Measurements from ENCODE around the gene MBNL1.

MBNL1 gene

DNA sequence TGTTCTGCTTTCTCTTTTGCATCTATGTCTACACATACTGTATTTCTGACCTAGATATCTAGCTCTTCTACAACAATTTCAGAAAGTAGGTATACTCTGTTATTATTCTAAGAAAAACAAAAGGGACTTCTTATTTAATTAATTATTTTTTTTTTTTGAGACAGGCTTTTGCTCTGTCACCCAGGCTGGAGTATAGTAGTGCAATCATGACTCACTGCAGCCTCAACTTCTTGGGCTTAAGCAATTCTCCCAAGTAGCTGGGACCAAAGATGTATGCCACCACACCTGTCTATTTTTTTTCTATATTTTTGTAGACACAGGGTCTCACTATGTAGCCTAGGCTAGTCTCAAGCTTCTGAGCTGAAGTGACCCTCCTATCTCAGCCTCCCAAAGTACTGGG lies 130.6 kb downstream of the MBNL1 start:
- H3K27ac ChIP-seq, result no peak overlapping the region
- TF ChIP-seq, protein P1, sequence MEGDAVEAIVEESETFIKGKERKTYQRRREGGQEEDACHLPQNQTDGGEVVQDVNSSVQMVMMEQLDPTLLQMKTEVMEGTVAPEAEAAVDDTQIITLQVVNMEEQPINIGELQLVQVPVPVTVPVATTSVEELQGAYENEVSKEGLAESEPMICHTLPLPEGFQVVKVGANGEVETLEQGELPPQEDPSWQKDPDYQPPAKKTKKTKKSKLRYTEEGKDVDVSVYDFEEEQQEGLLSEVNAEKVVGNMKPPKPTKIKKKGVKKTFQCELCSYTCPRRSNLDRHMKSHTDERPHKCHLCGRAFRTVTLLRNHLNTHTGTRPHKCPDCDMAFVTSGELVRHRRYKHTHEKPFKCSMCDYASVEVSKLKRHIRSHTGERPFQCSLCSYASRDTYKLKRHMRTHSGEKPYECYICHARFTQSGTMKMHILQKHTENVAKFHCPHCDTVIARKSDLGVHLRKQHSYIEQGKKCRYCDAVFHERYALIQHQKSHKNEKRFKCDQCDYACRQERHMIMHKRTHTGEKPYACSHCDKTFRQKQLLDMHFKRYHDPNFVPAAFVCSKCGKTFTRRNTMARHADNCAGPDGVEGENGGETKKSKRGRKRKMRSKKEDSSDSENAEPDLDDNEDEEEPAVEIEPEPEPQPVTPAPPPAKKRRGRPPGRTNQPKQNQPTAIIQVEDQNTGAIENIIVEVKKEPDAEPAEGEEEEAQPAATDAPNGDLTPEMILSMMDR (conservative IDR thresholded peaks at IDR 0.05), result no peak

DNA sequence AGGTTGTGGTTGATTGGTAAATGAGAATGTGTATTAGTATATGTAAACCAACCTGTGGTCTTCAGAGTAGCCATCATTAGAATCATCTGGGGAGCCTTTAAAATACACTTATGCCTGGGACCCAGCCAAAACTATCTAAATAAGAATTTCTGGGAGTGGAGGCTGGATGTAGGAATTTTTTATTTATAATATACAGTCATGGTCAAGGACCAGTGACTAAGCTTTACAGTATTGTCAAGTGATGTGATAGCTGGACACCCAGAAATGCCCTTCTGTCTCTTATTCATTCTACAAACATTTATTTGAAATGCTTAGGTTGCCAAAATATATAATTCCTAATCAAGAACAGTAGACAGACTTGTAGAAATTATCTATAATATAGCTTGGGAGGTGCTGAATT lies 132.2 kb downstream of the MBNL1 start:
- H3K27ac ChIP-seq, result no peak overlapping the region

DNA sequence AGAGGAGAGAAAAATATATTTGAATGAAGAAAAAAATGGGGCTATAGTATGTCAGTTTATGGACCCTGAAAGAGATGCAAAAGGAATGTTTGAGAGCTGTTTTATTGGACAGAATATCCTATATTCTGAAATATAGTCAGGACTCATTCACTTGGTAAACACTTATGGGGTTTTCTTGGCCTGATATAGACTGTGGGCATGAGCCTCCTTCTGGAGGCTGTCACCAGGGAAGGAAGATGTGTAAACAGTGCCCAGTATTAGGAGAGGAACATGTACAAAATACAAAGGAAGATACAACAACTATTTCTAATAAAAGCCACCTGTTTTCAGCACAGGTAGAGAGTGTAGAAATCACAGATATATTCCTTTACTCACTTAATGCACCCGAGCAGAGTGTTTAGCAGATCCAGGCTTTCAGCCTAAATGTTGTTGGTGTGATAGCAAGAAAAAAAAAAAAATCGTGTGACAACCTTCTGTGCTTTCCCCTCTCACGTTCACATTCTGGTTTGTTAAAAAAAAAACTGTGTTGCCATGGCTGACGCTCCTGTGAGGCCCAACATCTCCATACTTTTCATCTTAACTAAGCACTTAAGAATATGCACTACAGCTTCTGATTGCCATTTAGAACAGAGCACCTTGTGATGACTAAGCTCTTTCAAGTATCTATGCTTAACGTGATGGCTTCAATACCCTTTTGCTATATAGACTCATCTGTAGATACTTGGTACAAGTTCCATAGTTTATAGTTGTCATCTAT lies 134.1 kb downstream of the MBNL1 start:
- no peak overlapping the region for H3K27ac ChIP-seq
- TF ChIP-seq, protein P1 (conservative IDR thresholded peaks at IDR 0.05), result no peak

More for the DNA sequence above, 132.2 kb downstream of the MBNL1 start:
- TF ChIP-seq, protein P1 (conservative IDR thresholded peaks at IDR 0.05), result no peak

DNA sequence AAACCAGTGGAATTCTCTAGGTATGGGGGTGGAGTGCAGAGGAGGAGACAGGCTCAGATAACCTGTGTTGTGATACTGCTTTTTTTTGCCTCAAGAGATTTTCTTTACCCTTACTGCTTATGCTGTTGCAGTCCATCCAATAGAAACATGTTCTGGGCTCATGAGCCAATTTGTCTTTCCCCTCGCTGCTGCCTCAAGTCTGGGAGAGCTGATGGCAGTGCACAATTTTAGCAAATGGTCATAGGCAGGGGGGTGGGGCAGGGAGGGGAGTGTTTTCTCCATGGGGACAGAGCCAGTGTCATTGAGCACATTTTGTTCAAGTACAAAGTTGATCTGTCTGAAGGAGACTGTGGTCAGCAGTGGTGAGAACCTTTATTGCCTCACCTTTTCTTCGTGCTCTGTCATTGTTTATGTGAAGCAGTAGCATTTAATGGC lies 134.9 kb downstream of the MBNL1 start:
- H3K27ac ChIP-seq, result no peak overlapping the region
- TF ChIP-seq, protein P1 (conservative IDR thresholded peaks at IDR 0.05), result no peak

DNA sequence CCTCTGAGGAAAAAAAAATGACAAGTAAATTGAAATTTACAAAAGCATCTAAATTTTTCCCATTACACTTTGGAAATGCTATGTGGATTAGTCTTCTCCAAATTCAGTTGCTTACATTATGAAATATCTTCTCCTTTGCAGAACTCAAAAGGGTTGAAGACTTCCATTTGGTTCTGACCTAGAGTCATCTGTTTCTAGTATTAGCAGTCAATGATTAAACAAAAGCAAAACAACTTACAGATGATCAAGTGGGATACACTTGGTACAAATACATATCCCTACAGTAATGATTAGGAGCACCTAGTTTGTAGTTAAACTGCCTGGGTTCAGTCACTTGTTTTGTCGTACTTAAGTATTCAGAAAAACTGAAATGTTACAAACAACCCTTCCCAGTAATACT lies 136.2 kb downstream of the MBNL1 start:
- TF ChIP-seq, protein P1 (conservative IDR thresholded peaks at IDR 0.05), result no peak
- no peak overlapping the region for H3K27ac ChIP-seq

DNA sequence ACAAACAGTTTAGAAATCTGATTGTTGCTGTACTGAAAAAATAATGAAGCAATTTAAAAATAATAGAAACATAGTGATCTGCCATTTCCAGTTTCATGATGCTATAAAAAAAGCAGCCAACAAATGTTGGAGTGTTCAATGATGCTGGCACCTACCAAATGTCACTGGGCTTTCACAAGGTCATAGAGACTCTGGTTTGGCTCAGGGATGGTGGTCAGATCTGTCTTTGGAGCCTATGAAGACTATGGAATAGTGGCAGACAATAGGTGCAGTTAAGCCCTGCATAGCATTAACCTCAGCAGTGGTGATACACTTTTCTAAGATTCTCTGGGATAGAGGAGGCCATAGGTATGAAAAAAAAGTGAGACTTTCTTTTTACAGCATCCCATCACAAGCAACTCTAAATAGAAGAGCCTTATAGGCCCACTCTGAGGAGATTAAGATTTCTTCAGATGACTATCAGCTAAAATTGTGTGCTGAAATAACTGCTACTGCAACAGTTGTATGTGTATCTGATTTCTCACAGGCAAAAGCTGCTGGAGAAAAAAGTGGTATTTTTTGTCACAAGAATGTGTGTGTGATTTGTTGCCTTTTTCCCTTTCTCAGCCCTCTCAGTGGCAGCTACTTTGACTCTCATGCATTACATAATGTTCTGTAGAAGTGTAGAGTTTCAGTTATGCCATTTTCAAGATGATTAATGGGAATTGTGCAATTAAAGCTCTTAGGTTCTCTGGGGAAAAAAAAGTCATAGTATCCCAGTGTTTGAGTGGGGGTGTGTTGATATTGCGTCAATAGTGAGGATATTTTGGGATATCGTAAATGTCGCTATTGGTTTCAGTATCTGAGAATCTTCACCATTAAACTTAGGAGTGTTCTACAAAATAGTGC lies 137.4 kb downstream of the MBNL1 start:
- TF ChIP-seq, protein P1 (conservative IDR thresholded peaks at IDR 0.05), result no peak
- H3K27ac ChIP-seq, result no peak overlapping the region

DNA sequence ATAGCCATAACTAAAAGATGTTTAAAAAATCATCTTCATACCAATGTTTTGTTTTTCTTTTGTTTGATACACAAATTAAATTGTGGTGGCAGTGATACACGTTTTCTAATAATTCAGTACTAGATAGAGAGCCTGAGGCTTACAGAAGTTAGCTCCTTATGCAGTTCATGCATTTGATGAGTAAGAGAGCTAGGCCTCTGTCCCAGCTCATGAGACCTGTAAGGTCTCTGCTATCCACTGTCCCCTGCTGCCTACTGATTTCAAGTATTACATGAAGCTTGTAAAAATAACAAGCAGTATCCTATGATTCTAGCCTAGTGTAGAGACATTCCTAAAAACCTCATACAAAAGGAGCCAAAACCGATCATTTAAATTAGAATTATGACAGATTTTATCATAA lies 144.5 kb downstream of the MBNL1 start:
- TF ChIP-seq, protein P1 (conservative IDR thresholded peaks at IDR 0.05), result no peak
- H3K27ac ChIP-seq, result no peak overlapping the region
